Large intestine (tissue), 12 donors: ENCODE results near the gene PRRX1. TPM values are rescaled to one million over a fixed set of nuclear protein-coding genes. Genes with fewer than 3 reads are reported as not detected.

Experiments used
- DNase-seq, 2 donors: peaks; one replicate each; pipeline versions ENCODE4 v3.0.0 to v3.0.0-alpha.2; 2013
- H3K27ac ChIP-seq: one replicate; pipeline ENCODE4 v1.5.1; 2013; ENCODE audit warnings: low read length
- H3K27me3 ChIP-seq: 2 replicates; pipeline ENCODE4 v1.6.1; 2013; ENCODE audit warnings: low read length; ENCODE audit not compliant: control insufficient read depth, insufficient read depth
- H3K36me3 ChIP-seq: 2 replicates; pipeline ENCODE4 v1.6.1; 2013; ENCODE audit warnings: low read length; ENCODE audit not compliant: control insufficient read depth, insufficient read depth
- H3K4me1 ChIP-seq: one replicate; pipeline ENCODE4 v1.6.1; 2013; ENCODE audit warnings: low read length; ENCODE audit not compliant: control insufficient read depth, insufficient read depth
- H3K4me3 ChIP-seq: one replicate; pipeline ENCODE4 v1.5.1; 2013; ENCODE audit warnings: low read length
- H3K9me3 ChIP-seq: one replicate; pipeline ENCODE4 v1.6.1; 2013; ENCODE audit warnings: mild to moderate bottlenecking, low read depth, low read length, moderate library complexity; ENCODE audit not compliant: control insufficient read depth
- WGBS: methylation state at CpG from one replicate; pipeline ENCODE4 v1.1.5; 2013; ENCODE audit warnings: low lambda C conversion rate; ENCODE audit not compliant: insufficient coverage; 5-methylcytosine and 5-hydroxymethylcytosine counted together
- long read RNA-seq, 11 donors: transcript quantifications; one replicate each; lab custom pipeline, GENCODE V29; 2026
- polyA plus RNA-seq: library from polyadenylated mRNA; unstranded; fragments of 120-200 nt; gene quantifications from one replicate; pipeline ENCODE4 v1.2.1, GENCODE V29; 2013

Gene PRRX1
- 3.3 TPM for polyA plus RNA-seq
- long read RNA-seq, donor 1: 0 reads
- long read RNA-seq, donor 2, full-length matches to known transcripts: 1 of 1 reads
- long read RNA-seq, donor 2, partial matches to known transcripts: 0 of 1 reads
- long read RNA-seq, donor 2, other reads (novel, unspliced or antisense): 0 of 1 reads
- long read RNA-seq, donor 3: 0 reads
- long read RNA-seq, donor 4: 0 reads
- long read RNA-seq, donor 5, full-length matches to known transcripts: 5 of 5 reads
- long read RNA-seq, donor 5, partial matches to known transcripts: 0 of 5 reads
- long read RNA-seq, donor 5, other reads (novel, unspliced or antisense): 0 of 5 reads
- long read RNA-seq, donor 6, partial matches to known transcripts: 0 of 1 reads
- long read RNA-seq, donor 6, other reads (novel, unspliced or antisense): 0 of 1 reads
- long read RNA-seq, donor 7: 0 reads
- long read RNA-seq, donor 8: 0 reads
- long read RNA-seq, donor 9: 0 reads
- long read RNA-seq, donor 10: 0 reads
- long read RNA-seq, donor 11: 0 reads

GRCh38 chr1:170664093-170664827, at the start of gene PRRX1:
Gene PRRX1, plus strand, starts transcription at chr1:170664131. Its CDS starts 88 bp downstream, at chr1:170664219.
- no peak for DNase-seq
- WGBS: no CpG with 5 or more reads among the region's 56 CpGs
- Histone ChIP-seq H3K36me3 (no peaks in the 10 kb centered on the region), H3K27ac (no peak within 1 kb of the TSS), H3K4me1 (peaks cover 19% of the 10 kb centered on the region), H3K4me3 (peak within 1 kb of the TSS; percentile 26), H3K9me3 (peaks cover 11% of the 10 kb centered on the region), H3K27me3 (peaks cover 99% of the 10 kb centered on the region)

GRCh38 chr1:170617591-170618330, 46.2 kb upstream of the PRRX1 start:
- H3K27me3 ChIP-seq: no peaks in the 10 kb centered on the region
- 90% methylated on average over 2 of the region's 7 CpGs for WGBS
- no peaks in the 10 kb centered on the region for H3K4me1 ChIP-seq
- H3K27ac ChIP-seq: no peak overlapping the region
- H3K9me3 ChIP-seq: no peaks in the 10 kb centered on the region
- H3K36me3 ChIP-seq: no peaks in the 10 kb centered on the region
- DNase-seq: no peak
- no peak overlapping the region for H3K4me3 ChIP-seq

- no peak overlapping the region for H3K4me3 ChIP-seq
- H3K4me1 ChIP-seq: no peaks in the 10 kb centered on the region
- no peak overlapping the region for H3K27ac ChIP-seq
- H3K27me3 ChIP-seq: no peaks in the 10 kb centered on the region
- no peak for DNase-seq
- WGBS: 90% methylated on average over 1 of the region's 2 CpGs
- H3K9me3 ChIP-seq: no peaks in the 10 kb centered on the region
- H3K36me3 ChIP-seq: no peaks in the 10 kb centered on the region
These were observed 45.5 kb upstream of the PRRX1 start for GRCh38 chr1:170618421-170618820.

DNA sequence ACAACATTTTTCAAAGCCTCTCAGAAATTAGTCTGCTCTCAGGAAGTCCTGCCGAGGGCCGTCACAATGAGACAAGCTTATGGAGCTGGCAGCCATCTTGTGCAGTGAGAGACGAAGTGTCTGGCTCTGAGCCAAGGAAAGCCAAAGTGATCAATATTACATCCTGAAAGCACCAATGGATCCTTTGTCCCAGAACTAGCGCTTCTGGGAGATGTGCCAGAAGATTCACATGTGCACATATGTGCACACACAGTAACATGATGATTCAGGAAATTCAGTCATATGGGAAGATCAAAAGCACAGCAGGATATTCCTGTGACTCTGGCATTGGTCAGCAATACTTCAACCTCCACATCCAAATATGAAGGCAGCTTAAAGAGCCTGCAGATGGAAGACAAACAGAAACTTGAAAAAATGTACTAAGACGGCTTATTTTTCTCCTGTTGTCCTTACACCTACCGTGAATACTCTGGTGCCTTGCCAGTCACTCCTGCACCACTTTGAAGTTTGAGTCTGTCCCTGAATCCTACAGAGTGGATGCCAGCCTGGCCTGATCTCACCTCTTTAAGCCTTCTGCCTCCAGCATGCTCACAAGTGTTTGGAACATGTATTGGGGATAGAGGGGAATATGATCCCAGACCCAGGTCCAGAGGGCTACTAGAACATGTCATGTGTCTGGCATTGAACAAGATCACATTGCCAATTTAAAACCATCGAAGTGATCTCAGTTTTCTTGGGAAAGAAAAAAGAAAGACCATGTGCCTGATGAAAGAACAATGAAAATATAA, 44.5 kb upstream of the PRRX1 start:
- Histone ChIP-seq H3K36me3 (no peaks in the 10 kb centered on the region), H3K9me3 (no peaks in the 10 kb centered on the region), H3K27ac (no peak overlapping the region), H3K27me3 (no peaks in the 10 kb centered on the region), H3K4me1 (no peaks in the 10 kb centered on the region), H3K4me3 (no peak overlapping the region)
- no peak for DNase-seq
- 92% methylated on average over 2 of the region's 7 CpGs for WGBS

- no peaks in the 10 kb centered on the region for H3K36me3 ChIP-seq
- DNase-seq: no peak
- H3K27me3 ChIP-seq: no peaks in the 10 kb centered on the region
- no peak overlapping the region for H3K27ac ChIP-seq
- H3K4me3 ChIP-seq: no peak overlapping the region
- no peaks in the 10 kb centered on the region for H3K4me1 ChIP-seq
- H3K9me3 ChIP-seq: no peaks in the 10 kb centered on the region
These were observed 43.8 kb upstream of the PRRX1 start for GRCh38 chr1:170620164-170620563.

GRCh38 chr1:170623171-170623570, 40.8 kb upstream of the PRRX1 start:
- H3K4me1 ChIP-seq: no peaks in the 10 kb centered on the region
- no peaks in the 10 kb centered on the region for H3K36me3 ChIP-seq
- no peak for DNase-seq
- H3K4me3 ChIP-seq: no peak overlapping the region
- no CpG with 5 or more reads among the region's 2 CpGs for whole genome bisulfite sequencing
- no peak overlapping the region for H3K27ac ChIP-seq
- H3K27me3 ChIP-seq: no peaks in the 10 kb centered on the region
- no peaks in the 10 kb centered on the region for H3K9me3 ChIP-seq

DNA sequence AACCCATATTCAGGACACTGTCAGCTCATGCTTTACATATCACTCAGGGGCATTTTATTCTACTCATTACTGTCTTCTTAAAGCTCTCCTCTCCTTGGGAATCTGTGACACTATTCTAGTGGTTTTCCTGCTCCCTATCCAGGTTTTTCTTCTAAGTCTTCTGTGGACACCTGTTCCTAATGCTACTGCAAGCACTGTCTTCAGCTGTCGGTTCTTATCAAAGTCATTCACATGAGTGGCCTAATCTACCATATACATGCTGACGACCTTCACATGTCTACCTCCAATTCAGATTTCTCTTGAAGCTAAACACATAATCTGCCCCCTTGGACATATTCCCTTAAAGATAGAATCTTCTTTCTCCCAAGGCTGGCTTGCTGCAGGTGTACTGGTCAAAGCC, 39.8 kb upstream of the PRRX1 start:
- no peaks in the 10 kb centered on the region for H3K4me1 ChIP-seq
- no peak overlapping the region for H3K27ac ChIP-seq
- no peaks in the 10 kb centered on the region for H3K9me3 ChIP-seq
- no peak overlapping the region for H3K4me3 ChIP-seq
- no peaks in the 10 kb centered on the region for H3K36me3 ChIP-seq
- H3K27me3 ChIP-seq: no peaks in the 10 kb centered on the region
- DNase-seq: no peak
- WGBS: no CpG with 5 or more reads among the region's 2 CpGs

DNA sequence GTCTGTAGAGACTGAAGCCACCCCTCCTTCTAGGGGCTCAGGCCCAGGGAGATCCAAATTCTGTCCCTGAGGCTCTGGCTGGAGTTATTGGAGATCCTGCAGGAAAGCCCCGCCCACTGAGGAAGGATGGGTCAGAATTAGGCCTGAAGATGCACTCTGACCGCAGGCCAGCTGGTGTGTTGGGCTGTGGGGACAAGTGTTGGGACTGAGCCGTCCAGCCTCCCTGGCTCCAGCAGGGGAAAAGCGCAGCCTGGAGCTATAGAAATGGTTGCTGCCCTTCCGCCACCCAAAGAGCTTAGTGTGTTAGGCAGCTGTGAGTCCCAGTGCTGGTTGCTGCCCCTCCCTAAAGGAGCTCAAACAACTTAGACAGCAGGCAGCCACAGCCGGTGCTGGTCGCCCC, 33.0 kb upstream of the PRRX1 start:
- Histone ChIP-seq H3K27me3 (no peaks in the 10 kb centered on the region), H3K27ac (no peak overlapping the region), H3K4me3 (no peak overlapping the region), H3K4me1 (no peaks in the 10 kb centered on the region), H3K9me3 (no peaks in the 10 kb centered on the region), H3K36me3 (no peaks in the 10 kb centered on the region)
- no peak for DNase-seq
- no CpG with 5 or more reads among the region's 7 CpGs for WGBS

- Histone ChIP-seq H3K36me3 (no peaks in the 10 kb centered on the region), H3K4me3 (no peak overlapping the region), H3K9me3 (no peaks in the 10 kb centered on the region), H3K27me3 (no peaks in the 10 kb centered on the region), H3K27ac (no peak overlapping the region), H3K4me1 (no peaks in the 10 kb centered on the region)
- WGBS: no CpG with 5 or more reads among the region's 1 CpG
- no peak for DNase-seq
These were observed 29.6 kb upstream of the PRRX1 start for GRCh38 chr1:170634293-170634692.
